ENCODE measurements around the gene FGFR2.
A peak's percentile ranks its signal among the peaks of the same experiment; 100 is the strongest.

Gene FGFR2

DNA sequence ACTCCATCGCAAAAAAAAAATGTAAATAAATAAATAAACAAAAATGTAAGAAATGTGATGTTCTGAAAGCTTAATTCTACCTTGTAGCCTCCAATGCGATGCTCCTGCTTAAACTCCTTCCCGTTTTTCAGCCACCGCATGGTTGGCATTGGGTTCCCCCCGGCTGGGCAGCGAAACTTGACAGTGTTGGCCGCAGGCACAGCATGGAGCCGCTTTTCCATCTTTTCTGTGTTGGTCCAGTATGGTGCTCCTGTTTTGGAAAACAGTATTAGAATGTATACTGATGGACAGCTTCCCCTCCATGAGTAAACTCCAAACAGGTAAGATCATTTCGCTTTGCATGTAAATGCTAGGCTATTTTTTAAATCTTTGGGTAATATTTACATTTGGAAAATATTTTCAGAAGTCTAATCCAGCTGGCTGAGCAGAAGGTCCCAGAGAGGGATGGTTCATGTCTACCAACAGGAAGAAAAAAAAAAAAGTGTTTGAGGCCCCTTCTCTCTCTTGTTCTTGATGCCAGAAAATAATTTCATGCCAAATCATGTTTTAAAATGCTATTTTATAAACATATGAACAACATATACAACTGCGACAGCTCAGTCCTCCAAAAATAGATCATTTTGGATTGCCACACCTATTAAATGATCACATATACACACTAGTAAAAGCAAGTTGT lies 46.9 kb downstream of the FGFR2 start:
- no peak for DNase-seq

DNA sequence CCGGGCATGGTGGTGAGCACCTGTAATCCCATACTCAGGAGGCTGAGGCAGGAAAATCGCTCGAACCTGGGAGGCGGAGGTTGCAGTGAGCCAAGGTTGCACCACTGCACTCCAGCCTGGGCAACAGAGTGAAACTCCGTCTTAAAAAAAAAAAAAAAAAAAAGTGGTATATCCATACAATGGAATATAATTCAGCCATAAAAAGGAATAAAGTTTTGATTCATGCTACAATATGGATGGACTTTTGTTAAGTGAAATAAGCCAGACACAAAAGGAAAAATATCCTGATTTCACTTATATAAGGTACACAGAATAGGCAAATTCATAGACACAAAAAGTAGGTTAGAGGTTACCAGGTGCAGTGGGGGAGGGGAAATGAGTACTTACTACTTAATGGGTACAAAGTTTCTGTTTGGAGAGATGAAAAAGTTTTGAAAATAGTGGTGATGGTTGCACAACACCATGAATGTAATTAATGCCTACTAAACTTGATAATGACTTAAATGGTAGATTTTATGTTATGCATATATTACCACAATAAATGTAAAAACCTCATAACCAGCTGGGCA lies 53.9 kb downstream of the FGFR2 start:
- no peak for DNase-seq

DNA sequence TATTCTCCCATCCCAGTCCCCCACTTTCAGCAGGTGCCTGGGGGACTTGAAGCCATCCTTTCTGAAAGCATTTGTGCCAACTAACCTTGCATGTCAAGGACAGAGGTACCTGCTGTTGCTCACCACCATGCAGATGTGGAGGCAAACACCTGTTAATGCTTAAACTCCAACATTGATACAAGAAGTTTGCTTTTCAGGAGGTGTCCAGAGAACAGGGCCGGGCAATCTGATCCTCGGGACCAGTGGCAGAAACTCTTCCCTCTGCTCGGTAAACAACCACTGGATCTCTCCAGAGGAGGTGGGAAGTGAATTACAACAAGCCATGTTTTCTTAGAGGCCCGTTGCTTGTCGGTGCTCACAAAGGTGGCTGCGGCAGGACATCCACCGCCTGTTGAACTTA lies 54.7 kb downstream of the FGFR2 start:
- DNase-seq, result no peak

DNA sequence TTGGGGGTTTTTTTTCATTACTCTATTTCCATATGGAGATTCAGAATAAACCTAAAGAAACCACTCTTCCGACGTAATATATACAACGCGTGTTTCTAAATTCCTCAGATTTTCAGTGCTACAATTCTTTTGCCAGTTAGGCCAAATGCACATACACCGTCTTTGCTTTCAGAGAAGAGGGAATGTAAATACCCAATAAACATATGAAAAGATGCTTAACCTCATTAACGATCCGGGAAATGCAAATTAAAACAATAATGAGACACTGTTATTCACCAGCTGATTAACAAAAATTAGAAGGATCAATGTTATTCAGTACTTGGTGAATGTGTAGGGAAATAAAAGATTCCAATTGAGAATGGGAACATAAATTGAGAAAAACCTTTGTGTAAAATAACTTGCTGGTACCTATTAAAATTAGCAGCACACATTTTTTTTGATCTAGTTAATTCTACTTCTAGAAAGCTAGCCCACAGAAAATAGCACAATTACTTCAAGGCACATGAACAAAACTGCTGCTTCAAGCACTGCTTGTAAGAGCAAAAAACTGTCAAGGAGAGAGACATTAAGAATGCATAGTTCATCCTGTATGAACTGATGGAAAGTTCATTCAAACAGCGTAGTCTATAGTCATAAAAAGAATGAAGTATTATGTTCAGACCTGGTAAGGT lies 56.7 kb downstream of the FGFR2 start:
- no peak for DNase-seq

DNA sequence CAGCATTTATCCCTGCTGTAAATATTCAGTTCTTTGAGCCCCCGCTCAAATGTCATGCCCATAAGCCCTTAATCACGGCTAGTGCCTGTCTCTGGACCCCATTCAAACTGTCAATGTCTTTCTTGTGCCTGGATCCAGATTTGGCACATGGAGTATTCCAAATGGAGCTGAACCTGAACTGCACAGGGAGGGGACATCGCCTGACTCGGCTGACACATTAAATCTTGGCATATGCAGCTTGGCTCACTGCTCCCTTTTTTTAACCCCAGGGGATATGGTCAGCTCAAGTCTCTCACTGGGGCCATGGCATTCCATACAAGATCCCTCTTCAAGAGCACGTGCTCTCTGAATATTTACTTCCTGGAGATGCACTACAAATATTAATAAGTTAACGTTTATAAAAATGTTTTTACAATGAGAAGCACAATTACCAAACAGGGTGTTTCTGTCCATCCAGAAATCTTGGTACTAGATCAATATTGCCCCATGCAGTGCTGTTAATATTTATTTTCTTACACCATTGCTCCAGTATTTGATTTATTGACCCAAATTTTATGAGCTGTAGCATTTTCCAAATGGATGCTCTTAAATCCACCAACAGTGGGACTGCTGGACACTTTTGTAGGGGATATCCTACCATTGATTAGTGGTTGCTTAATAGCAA lies 57.4 kb downstream of the FGFR2 start:
- no peak for DNase-seq

DNA sequence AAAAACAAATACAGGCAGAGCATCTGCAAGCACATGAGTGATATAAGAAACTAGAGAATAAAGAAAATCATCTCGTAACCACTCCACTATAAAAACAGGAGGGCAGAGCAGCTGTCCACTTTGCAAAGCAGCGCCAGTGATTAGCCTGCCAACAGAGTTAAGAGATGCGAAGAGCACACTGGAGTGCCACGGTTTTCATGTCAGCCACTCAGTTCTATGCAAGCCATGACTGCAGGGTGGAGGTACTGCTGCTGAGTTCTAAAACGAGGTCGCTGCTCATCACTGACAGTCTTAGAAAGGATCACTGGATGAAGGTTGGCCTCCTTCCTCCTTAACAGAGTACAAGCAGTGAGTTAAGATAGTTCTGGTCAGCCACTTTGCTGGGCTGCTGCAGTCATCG lies 58.5 kb downstream of the FGFR2 start:
- no peak for DNase-seq

DNA sequence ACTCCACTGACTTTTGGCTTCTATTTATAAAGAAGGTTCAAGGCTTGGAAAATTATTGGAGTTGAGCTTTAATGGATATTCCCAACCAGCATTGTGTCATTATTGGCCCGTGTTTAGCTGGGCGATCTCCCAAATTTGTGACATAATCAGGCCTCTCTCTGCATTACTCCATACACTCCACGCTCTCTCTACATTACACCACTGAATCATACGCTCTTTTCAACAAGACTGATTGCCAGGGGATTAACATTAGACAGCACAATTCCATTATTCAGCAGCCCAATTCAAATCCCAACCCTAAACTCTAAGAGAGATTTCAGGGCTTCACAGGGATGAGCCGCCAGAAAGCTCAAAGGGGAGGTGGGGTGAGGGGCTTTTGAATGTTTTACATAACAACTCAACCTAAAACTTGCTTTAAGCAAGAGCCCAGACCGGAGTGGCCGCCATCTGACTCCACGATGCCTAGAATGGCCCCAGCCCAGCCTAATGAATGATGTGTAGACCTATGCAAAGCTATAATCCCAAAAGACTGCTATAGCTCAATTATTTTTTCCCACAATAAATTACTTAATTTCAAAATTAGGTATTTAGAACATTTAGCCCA lies 61.8 kb downstream of the FGFR2 start:
- DNase-seq, result no peak

DNA sequence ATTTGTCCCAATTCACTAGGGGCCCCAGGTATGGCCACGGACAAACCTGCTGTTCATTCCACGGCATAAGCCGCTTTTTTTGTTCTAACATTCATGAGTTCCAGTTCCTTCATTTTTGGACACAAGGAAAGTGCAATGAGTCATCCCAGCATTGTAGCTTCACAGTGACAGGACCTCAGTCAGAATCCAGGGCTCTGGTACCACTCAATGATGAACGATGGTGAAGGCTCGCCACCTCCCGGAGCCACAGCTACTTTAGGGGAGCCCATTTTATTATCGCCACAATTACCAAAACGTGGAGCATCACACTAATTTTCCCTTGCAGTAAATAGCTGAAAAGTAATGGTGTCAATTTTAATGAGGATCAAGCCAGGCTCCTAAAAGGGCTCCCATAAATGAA lies 62.9 kb downstream of the FGFR2 start:
- DNase-seq, result no peak

DNA sequence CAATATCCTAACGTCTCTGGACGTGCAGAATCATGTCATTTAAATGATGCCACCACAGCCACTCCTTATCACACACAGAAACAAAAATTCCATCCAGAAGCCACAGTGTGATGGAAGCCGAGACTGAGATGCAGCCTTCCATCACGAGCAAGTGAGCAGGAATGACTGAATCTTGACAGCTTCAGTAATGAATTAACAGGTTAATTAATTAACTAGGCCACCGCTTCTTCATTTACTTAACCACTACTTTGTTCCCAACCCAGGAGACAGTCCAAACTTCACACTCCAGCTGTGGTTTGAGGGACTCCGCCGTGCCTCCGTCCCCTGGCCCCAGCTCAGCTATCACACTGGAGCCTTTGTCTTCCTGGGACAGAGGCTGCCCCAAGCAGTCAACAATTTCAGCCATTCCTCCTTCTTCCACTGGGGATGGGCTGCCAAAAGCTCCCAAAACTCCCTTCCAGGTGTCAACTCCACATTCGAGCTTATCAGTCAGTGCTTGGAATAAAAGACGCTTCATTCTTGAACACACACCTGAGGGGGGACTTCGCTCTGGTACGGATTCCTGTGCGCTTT lies 65.9 kb downstream of the FGFR2 start:
- DNase-seq, result no peak

DNA sequence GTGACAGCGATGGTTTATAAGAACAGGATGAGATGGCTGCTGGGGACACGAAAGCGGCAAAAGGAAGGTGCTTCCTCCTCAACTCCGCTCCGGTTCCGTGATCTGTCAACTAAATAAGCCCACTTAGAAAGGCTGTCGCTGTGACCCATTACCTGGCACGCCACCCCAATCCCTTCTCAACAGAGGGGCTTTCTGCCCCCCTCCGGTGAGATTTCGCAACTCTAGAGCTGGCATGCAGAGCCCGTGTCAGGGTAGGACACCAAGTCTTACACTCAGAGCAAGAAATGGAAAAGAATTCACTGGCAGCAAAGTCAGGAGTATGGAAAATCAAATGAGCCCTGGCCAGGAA lies 66.4 kb downstream of the FGFR2 start:
- no peak for DNase-seq

DNA sequence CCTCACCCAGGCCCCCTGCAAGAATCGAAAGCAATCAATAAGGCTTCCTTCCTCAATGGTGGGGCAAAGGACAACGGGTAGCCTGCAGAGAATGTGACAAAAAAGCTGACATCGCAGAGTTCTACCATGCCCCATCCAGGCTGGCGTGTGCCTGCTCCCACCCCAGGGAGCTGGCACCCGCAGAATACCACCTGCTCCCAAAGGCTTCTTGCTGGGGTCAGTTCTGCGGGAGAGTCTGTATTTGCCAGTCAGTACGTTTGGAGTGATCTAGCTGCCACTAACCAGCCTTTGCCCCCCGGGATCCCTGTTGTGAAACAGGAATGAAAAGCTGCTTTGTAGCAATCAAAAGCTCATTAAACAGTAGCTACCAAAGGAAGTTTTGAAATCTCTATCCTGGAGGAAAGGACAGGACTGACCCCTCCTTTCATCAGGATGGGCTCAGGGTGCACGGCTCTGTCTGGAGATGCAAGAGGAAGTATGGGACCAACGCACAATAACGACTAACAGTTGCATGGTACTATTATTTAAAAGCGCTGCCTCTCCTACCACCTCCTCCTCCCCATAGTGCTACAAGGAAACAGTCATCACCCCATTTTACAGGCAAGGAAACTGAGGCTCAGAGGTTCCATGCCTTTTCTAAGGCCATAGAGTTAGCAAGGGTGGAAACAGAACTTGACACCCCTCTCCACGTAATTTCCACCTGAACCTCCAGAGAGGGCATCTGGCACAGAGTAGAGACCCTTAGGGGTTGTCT lies 67.0 kb downstream of the FGFR2 start:
- DNase-seq, result no peak

DNA sequence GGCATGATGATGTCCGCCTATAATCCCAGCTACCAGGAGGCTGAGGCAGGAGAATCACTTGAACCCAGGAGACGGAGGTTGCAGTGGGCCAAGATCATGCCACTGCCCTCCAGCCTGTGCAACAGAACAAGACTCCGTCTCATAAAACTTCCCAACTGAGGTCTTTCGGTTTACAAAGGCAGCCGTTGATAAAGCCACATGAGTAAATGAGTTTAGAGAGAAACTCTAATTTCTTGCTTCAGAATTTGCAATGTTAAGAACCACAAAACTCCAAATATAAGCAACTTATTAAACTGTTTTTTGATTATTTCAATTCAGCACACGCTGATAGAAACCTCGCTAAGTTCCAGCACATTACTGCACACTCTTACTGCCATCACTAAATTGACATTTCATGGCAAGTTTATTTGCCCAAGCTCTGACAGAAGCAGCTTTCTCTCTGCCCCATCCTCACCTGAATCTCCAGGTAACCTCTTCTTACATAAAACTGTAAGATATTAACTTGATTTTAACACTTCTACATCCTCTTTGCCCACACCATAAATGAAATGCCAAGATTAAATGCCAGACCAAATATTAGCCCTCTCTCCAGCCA lies 67.7 kb downstream of the FGFR2 start:
- DNase-seq, result no peak

DNA sequence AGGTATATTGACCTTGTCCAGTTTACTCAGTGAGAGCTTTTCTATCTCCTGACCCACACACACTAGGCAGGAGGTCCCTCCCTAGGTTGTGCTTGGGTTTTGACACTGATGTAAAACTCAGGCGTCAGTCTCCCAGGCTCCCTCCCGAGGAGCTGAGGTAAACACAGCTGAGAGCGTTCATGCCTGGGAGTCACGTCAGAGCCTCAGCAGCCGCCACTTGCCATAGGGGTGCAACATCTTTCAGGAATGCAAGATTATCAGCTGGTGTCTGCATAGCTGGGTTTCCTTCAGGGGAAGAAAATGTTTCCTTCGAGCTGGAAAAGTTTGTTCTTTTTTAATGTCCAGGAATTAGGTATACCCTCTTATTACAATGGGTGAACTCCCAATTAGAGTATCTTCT lies 70.6 kb downstream of the FGFR2 start:
- peak; percentile 48 for DNase-seq

DNA sequence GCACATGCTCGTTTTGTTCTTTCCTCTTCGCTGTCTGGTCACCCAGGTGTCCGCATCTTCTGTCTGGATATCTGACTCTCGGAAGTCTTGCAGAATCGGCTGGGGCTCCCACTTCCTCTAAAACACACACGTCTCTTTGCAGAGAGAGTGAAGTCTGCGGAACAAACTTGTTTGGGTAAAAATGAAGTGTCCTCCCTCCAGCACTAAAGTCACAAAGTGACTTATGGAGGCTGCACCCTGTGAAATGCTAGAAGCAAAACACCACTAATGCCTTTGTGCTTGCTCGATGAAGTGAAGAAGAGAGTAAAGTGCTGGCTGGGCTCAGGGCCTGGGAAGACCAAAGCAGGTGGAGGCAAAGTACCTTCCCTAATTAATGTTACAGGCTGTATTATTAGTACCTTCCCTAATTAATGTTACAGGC lies 71.4 kb downstream of the FGFR2 start:
- DNase-seq, result peak; percentile 73

DNA sequence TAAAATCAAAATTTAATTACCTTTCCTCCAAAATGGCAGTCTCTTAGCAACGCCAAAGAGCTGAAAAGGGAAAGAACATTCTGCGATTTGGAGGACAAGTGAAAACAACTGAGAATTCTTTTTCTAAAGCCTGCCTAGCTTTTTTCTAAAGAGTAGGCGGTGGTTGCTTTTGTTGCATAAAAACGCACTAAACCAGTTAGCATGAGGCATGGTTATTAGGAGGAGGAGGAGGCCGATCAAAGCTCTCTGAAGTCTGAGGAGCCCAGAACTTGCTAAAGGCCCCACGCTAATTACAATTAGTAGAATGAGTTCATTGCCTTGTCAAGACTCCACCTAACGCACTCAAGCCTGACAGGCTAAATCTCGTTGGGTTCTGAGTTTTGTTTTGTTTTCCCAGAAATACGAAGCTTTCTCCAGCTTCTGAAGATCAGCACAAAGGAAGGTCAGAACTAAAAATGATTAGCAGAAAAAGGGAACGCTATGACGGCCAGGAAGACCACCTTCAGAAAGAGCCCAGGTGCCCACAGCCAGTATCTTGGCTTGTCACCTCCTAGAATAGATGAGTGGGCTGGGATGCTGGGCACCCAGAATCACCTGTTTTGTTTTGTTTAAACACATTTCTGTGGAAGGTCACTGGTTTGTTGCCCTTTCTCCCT lies 72.0 kb downstream of the FGFR2 start:
- DNase-seq, result no peak

DNA sequence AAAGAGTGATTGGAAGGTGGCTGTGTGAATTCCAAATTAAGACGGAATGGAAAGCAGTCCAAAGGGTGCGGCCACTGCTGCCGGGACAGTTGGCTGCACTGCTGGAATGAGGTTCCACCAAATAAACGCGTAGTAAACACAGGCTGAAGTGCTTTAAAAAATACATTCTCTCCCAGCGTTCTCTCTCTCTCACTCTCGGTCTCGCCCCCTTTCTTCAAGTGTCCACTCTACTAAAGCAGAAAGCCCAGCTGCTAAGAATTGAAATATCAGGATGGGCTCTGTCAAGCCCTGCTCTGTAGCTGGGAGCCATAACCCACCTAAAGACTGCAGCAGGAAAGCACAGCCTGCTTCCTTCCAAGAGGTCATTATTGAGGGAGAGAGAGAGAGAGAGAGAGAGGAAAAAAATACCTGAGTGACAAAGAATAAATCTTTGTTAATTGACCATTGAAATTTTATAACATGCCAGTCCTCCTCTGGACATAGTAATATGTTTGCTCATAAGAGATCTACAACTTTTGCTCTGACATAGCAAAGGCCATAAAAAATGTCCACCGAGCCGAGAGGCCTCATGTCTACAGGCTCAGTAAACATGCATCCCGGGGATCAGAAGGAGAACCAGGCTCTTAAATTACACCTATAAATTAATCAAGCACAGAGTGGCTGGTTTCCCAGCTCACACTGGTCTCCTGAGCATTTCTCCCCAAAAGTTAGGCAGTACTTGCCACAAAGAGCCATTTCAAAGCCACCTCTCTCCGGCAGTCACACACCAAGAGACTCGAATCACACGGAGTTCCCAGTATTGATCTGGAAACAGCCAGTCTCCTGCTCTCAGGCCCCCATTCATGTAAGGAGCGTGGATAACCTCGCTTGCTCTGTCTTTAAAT lies 72.8 kb downstream of the FGFR2 start:
- DNase-seq, result no peak

DNA sequence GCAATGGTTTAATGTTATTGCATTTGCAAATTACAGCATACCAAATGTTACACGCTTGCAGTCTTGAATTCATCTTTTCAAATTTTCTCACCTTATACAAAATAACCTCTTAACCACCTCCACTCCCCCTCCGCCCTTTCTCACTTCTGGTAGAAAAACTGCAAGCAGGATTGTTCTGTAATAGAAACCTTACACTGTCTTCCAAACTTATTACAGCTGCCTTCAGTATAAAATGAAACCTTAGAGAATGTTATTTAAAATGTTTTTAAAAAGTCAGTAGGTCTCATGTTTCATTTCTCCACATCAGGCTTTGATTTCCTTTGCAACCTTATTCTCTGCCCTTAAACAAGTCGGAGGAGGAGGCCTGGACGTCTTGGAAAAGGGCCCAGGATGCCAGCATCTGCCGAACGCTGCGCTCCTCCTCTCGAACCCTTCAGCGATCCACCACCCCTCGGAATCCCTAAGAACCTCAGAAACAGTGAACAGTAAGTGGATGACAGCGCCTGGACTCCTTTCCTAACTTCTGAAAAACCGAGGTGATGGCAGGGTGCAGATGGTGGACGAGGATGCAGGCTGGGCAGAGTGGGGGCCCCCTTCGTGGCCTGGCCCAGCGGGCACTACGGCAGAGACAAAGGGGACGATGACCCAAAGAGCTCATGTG lies 74.0 kb downstream of the FGFR2 start:
- no peak for DNase-seq

DNA sequence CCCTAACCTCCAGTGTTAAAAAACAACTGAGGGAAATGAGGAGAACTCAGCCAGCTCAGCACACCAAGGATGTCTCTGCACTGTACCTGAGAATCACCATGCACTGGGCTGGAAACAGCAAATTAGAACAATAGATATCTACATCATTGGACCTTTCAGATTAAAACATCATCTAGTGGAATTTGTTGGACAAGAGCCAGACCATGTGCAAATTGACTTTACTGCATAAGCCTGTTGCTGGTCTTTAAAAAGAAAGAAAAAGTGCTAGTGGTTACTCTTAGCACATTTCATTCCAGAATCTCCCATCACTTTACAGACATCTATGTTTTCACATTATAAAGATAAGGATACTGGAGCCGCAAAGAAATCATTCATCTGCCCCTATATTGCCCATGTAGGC lies 75.4 kb downstream of the FGFR2 start:
- DNase-seq, result no peak

DNA sequence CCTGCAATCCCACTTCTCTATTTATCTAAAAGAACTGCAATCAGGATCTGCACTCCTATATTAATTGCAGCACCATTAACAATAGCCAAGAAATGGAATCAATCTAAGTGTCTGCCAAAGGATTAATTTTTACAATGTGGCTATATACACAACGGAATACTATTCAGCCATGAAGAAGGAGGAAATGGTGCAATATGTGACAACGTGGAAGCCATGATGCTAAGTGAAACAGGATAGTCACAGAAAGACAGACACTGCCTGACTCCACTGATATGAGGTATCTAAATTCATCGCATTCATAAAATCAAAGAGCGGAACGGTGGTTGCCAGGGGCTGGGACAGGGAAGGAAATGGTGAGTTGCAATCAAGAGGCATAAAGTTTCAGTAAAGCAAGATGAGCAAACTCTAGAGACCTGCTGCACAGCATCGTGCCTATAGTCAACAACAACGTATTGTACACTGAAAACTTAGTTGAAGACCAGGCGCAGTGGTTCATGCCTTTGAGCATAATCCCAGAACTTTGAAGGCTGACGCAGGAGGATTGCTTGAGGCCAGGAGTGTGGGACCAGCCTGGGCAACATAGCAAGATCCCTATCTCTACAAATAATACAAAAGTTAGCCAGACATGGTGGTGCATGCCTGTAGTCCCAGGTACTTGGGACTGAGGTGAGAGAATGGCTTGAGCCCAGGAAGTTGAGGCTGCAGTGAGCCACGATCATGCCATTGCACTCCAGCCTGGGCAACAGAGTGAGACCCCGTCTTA lies 76.3 kb downstream of the FGFR2 start:
- DNase-seq, result no peak
